ENCODE results near the gene SCN7A.
A peak's percentile ranks its signal among the peaks of the same experiment; 100 is the strongest.

DNA sequence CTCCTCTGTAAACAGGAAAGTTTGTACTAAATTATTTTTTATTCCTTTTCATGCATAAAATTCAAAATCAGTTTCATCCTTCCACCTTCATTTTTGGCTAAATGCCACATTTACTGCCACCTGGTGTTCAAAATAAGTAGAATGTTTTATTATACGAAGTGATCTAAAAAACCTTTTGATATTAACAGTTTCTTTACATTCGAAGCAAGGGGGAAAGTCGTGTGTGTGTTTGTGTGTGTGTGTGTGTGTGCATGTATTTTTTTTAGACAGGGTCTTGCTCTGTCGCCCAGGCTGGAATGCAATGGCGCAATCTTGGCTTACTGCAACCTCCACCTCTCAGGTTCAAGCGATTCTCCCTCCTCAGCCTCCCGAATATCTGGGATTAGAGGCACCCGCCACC is 109.3 kb downstream of the SCN7A start:
- TF ChIP-seq, protein P1, sequence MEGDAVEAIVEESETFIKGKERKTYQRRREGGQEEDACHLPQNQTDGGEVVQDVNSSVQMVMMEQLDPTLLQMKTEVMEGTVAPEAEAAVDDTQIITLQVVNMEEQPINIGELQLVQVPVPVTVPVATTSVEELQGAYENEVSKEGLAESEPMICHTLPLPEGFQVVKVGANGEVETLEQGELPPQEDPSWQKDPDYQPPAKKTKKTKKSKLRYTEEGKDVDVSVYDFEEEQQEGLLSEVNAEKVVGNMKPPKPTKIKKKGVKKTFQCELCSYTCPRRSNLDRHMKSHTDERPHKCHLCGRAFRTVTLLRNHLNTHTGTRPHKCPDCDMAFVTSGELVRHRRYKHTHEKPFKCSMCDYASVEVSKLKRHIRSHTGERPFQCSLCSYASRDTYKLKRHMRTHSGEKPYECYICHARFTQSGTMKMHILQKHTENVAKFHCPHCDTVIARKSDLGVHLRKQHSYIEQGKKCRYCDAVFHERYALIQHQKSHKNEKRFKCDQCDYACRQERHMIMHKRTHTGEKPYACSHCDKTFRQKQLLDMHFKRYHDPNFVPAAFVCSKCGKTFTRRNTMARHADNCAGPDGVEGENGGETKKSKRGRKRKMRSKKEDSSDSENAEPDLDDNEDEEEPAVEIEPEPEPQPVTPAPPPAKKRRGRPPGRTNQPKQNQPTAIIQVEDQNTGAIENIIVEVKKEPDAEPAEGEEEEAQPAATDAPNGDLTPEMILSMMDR (IDR thresholded peaks at IDR 0.05), result 0 out of 2 replicates have a peak, but pooled peaks have one; percentile 19
- no peak for TF ChIP-seq SOX15 (CRISPR knock-in tag; IDR thresholded peaks at IDR 0.05)

Measured in WTC11 (cell line).